ENCODE data around the gene C1orf159.
"Not testable (repeated sequence)": the region's sequence is repeated elsewhere in the genome, so short reads cannot be mapped to it uniquely, and the experiment has no call there.

The C1orf159 gene

GRCh38 chr1:1118011-1118875, 2.4 kb upstream of the C1orf159 start:
- DNase-seq (ENCODE audit: low read depth), result no peak

- DNase-seq (ENCODE audit: low read depth), result no peak
These were observed 1.6 kb upstream of the C1orf159 start for GRCh38 chr1:1117469-1117831.

GRCh38 chr1:1116701-1117468, 996 bp upstream of the C1orf159 start:
- peak; percentile 15 for DNase-seq (ENCODE audit: low read depth)

GRCh38 chr1:1115136-1115785, 628 bp downstream of the C1orf159 start:
- DNase-seq (ENCODE audit: low read depth), result no peak

- DNase-seq (ENCODE audit: low read depth), result no peak
These were observed 1.5 kb downstream of the C1orf159 start for GRCh38 chr1:1114431-1114830.

GRCh38 chr1:1112237-1112985, 3.5 kb downstream of the C1orf159 start:
- no peak for DNase-seq (ENCODE audit: low read depth)

GRCh38 chr1:1111516-1112236, 4.2 kb downstream of the C1orf159 start:
- DNase-seq (ENCODE audit: low read depth), result no peak

- no peak for DNase-seq (ENCODE audit: low read depth)
These were observed 5.3 kb downstream of the C1orf159 start for GRCh38 chr1:1110561-1110971.

- no peak for DNase-seq (ENCODE audit: low read depth)
These were observed 6.1 kb downstream of the C1orf159 start for GRCh38 chr1:1109743-1110142.

- no peak for DNase-seq (ENCODE audit: low read depth)
These were observed 9.2 kb downstream of the C1orf159 start for GRCh38 chr1:1106510-1107221.

GRCh38 chr1:1104152-1104551, 11.7 kb downstream of the C1orf159 start:
- not testable (repeated sequence) for DNase-seq (ENCODE audit: low read depth)

- no peak for DNase-seq (ENCODE audit: low read depth)
These were observed 14.4 kb downstream of the C1orf159 start for GRCh38 chr1:1101503-1101902.

- DNase-seq (ENCODE audit: low read depth), result no peak
These were observed 15.6 kb downstream of the C1orf159 start for GRCh38 chr1:1100296-1100695.

GRCh38 chr1:1099506-1100183, 16.2 kb downstream of the C1orf159 start:
- no peak for DNase-seq (ENCODE audit: low read depth)

GRCh38 chr1:1098681-1099421, 17.0 kb downstream of the C1orf159 start:
- no peak for DNase-seq (ENCODE audit: low read depth)

- DNase-seq (ENCODE audit: low read depth), result not testable (repeated sequence)
These were observed 19.8 kb downstream of the C1orf159 start for GRCh38 chr1:1096136-1096535.

GRCh38 chr1:1094981-1095380, 20.9 kb downstream of the C1orf159 start:
- DNase-seq (ENCODE audit: low read depth), result no peak

- no peak for DNase-seq (ENCODE audit: low read depth)
These were observed 22.3 kb downstream of the C1orf159 start for GRCh38 chr1:1093610-1093943.

GRCh38 chr1:1092894-1093609, 22.8 kb downstream of the C1orf159 start:
- DNase-seq (ENCODE audit: low read depth), result no peak

All from activated T-cell treated with anti-CD3 and anti-CD28 coated beads for 24 hours (primary cell).